HG03354 (cell line): ENCODE data around the gene FGD5.

Experiments used
- ATAC-seq: cut with Tn5 transposase; IDR thresholded peaks from one replicate; pipeline ENCODE4 v1.9.1; 2021; ENCODE audit warnings: mild to moderate bottlenecking; ENCODE audit not compliant: unreplicated experiment, poor library complexity, severe bottlenecking

The FGD5 gene

GRCh38 chr3:14869917-14870782 lies 51.4 kb downstream of the FGD5 start:
- no peak for ATAC-seq

DNA sequence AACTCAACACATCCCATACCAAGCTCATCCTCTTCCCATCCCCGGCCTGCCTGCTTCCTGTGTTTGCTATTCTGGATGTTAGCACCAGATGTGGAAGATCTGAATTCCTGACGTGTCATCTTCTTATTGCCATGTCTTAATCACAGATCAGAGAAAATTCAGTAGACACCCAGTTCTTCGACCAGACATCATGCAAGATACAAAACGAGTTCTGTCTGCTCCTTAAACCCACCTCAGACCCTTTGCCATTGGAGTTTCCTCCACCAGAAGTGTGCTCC lies 52.0 kb downstream of the FGD5 start:
- no peak for ATAC-seq

DNA sequence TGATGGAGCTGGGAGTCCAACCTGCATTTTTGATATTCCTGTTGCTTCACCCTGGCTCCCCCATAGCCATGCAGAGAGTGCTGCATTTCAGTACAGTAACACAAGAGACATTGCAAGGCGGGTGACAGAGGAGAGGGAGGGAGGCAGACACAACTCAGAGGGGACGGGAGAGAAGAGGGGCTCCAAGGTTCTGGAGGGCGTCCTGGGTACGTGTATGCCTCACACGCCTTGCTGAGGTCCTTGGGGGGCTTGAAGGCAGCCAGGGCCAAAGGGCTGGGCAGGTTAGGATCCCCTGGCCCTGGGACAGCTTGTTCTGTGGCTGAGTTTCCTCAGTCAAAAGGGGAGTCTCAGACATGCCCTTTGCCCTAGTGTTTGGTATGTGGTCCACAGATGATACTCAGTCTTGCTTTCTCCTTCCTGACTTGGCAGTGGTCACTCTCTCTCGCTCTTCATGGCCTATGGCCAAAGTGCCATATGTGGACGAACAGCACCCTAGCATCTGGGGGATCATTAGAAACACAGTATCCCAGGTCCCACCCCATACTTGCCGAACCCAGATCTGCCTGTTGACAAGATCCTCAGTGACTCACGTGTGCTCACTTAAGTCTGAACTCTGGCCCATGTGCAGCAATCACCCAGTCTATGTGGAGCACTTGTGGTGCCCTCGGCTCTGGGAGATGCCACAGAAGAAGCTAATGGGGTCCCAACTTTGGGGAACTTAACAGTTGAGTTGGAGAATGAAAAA lies 52.9 kb downstream of the FGD5 start:
- ATAC-seq, result no peak

- ATAC-seq, result no peak
Observed at GRCh38 chr3:14872706-14873105, 53.9 kb downstream of the FGD5 start.

DNA sequence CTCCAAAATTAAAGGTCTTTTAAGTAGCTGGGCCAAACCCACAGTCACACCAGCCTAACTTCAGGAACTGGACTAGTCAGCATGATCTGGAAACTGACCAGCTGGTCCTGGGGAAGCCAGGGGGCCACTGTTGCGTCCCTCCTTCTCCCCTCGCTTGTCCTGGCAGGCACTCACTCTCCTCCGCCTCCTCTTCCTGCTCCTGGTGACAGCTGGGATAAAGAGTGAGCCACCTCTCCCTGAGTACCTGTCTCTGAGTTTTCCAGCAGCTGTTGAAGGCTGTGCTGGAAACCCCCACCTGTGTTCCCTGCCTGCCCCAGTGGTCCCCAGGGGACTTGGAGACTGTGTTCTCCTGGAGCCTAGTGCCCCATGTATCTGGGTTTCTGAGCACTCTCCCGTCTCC lies 56.0 kb downstream of the FGD5 start:
- ATAC-seq, result no peak

- no peak for ATAC-seq
Observed at GRCh38 chr3:14875411-14876175, 56.8 kb downstream of the FGD5 start.

DNA sequence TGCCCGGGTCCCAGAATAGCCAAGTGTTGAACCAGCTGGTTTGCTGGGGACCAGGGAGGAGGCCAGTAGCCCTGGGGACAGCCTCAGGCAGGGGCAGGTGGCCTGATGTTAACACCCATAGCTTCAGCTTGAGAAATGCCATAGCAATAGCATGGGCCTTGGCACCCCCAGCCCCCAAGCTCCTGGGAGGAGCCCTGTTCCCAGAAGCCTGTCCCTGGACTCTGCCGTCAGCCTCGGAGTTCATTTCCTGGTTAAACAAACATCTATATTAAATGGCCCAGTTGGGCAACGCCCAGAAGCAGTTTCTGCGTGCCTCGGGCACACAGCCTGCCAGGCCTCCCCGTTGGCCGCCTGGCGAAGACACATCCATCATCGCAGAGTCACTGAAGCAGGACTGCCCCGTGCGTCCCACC lies 58.2 kb downstream of the FGD5 start:
- ATAC-seq, result no peak

DNA sequence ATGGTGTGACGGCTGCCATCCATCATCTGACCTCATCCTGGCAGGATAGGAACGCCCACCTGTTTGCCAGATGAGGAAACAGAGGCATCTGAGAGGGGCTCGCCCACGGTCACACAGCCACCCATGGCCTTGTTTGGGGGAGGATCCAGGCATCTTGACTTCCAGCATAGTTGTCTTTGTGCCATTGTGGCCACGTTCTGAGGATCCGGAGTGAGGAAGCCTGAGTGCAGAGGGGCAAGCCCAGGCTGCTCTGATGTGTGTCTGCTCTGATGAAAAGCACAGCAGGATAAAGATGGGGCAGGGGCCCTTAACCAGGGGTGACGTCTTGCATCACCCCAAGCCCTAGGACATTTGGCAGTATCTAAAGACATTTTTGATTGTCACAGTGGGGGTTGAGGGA lies 58.7 kb downstream of the FGD5 start:
- no peak for ATAC-seq

DNA sequence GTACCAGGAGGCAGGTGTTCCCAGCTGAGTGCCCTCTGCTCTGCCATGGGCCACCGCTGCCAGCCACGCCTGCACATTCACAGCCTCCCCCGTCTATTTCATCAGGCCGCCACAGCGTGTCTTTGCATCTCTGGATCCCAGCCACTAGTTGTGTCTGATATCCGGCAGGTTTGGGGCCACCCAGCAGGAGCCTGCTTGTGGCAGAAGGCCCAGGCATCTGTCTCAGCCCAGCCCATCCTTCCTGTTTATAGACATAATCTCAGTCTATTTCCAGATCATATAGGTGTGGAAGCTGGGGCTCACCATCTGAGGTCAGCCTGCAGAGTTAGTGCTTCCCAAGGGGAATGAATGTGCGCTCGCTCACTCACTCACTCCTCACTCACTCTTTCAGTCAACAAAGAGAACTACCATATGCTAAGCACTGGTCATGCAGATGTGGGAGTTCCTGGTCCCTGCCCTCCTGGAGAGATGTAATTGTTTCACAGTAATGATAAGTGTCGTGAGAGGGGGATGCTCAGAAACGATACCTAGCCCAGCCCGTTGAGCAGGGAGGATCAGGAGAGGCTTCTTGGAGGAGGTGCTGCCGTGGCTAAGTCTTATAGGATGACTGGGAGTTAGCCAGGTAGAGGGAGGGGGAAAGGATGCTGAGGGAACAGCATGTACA lies 60.6 kb downstream of the FGD5 start:
- no peak for ATAC-seq

DNA sequence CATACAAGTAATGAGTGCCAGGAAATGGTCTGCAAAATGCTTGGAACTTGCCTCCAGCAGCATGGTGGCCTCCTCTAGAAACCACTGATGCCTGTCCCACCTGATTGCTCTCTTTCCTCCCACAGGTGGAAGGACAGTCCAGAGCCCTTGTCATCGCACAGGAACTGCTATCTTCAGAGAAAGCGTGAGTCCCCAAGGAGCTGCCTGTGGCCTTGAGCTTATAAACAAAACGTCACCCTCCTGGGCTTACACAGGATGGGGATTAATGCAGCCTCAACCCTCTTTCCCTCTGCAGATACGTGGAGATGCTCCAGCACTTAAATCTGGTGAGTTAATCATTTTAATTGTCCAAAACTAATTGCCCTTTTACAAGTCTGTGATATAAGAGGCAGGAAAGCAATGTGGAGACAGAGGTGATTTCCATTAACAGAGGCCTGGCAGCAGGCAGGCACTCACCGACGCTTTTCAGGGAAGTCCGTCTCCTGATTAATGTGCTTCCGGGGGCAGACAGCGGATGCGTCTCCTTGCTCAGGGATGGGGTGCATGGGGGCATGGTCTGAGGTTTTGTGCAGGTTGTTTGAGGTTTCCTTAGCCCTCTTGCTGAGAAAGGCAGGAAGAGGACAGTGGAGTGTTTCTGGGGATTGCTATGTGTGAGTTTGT lies 61.8 kb downstream of the FGD5 start:
- ATAC-seq, result no peak

GRCh38 chr3:14883226-14883625 lies 64.5 kb downstream of the FGD5 start:
- no peak for ATAC-seq

GRCh38 chr3:14884665-14885064 lies 65.9 kb downstream of the FGD5 start:
- ATAC-seq, result no peak

DNA sequence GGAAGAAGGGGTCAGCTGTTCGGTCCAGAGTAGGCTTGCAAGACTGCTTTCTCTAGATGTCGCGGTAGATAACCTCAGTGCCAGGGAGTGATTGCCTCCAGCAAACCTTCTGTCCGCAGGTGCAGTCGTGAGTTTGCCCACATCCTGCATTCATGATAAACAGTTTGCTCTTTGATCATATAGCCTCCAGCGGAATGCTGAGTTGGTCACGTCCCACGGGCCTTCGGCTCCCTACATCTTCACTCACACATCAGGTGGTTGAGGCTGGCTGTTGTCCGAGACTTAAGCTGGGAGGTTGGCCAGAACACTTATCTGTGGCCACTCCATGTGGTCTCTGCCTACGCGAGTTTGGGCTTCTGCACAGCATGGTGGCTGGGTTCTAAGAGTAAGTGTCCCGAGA lies 66.5 kb downstream of the FGD5 start:
- no peak for ATAC-seq

DNA sequence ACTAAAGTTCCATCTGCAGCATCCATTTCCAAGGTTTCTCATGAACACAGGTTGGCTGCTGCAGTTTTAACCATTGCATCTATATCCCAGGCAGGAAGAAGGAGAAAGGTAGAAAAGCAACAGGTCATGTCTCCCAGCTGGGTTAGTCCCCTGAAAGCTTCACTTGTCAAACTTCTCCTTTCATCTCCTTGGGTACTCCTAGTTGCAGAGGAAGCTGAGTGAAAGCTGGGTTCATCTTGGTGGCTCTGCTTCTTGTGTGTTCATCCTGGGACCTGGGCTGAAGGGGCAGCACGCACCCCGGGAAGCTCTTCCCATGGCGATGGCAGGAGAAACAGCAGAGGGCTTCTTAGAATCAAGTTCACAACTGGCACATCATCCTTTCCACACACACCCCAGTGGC lies 67.3 kb downstream of the FGD5 start:
- ATAC-seq, result no peak

GRCh38 chr3:14889205-14889604 lies 70.4 kb downstream of the FGD5 start:
- ATAC-seq, result no peak

- no peak for ATAC-seq
Observed at GRCh38 chr3:14889943-14890342, 71.2 kb downstream of the FGD5 start.

DNA sequence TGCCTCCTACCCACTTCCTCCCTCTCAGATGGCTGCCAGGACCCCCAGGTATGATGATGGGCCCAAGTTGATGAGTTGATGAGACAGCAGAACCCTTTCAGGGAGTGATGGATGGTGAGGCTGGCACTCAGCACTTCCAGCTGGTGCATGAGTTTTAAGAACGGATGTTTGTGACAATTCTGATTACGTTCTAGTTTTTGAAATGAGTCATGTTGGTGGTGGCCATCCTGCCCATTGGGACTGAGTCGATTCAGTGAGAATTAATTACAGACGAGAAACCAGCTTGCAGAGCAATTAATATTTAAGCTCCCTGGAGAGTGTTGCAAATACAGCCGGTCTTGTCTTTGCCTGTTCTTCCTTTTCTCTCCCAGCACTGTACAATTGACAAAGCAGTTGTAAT lies 71.7 kb downstream of the FGD5 start:
- no peak for ATAC-seq

GRCh38 chr3:14891135-14892132 lies 72.7 kb downstream of the FGD5 start:
- ATAC-seq, result no peak

DNA sequence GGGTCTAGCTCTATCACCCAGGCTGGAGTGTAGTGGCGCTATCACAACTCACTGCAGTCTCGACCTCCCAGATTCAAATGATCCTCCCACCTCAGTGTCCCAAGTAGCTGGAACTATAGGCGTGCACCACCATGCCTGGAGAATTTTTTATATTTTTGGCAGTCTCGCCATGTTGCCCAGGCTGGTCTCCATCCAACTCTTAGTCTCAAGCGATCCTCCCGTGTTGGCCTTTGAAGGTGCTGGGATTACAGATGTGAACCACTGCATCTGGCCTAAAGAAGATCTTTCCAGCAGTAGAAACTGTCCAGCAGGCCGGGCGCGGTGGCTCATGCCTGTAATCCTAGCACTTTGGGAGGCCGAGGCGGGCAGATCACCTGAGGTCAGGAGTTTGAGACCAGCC lies 73.5 kb downstream of the FGD5 start:
- ATAC-seq, result no peak
